Uterus (tissue), 2 donors: ENCODE data around the gene RAB18.

Experiments used
- CTCF ChIP-seq, 4 experiments: fragments of 200-600 bp in 2 of 4; fragments of 450-650 bp in 2 of 4; sonication (generic) in 2 of 4; IDR thresholded peaks; one replicate each; pipeline ENCODE4 v1.5.1; 2016 to 2019; ENCODE audit warnings: antibody characterized with exemption in 4 of 4, mild to moderate bottlenecking in 2 of 4, moderate library complexity in 1 of 4
- POLR2A ChIP-seq, 2 donors: fragments of 450-650 bp; IDR thresholded peaks; one replicate each; pipeline ENCODE4 v1.6.1; 2016; ENCODE audit warnings: antibody characterized with exemption in 2 of 2, mild to moderate bottlenecking in 1 of 2, moderate library complexity in 1 of 2

- TF ChIP-seq CTCF (IDR thresholded peaks at IDR 0.05), result no peak
- TF ChIP-seq POLR2A (IDR thresholded peaks at IDR 0.05), result no peak
Observed at GRCh38 chr10:27537787-27538186, 33.7 kb downstream of the RAB18 start.
